Kidney glomerular epithelial cell (primary cell): ENCODE data around the gene TRAP1.
"Not testable (repeated sequence)": the region's sequence is repeated elsewhere in the genome, so short reads cannot be mapped to it uniquely, and the experiment has no call there.

Source experiments
- DNase-seq: peaks from one replicate; lab custom pipeline; 2025; lab: John Stamatoyannopoulos, UW

The TRAP1 gene

GRCh38 chr16:3611146-3611975 lies 106.0 kb downstream of the TRAP1 start, which contains the start of gene SLX4:
Gene SLX4 (minus strand): TSS chr16:3611606. CDS start chr16:3608964, 2,642 bp downstream.
- DNase-seq, result peak; percentile 94

- peak; percentile 19 for DNase-seq
These were observed 106.6 kb downstream of the TRAP1 start for GRCh38 chr16:3610698-3611145.

- no peak for DNase-seq
These were observed 107.2 kb downstream of the TRAP1 start for GRCh38 chr16:3609895-3610697.

GRCh38 chr16:3608976-3609375 lies 108.3 kb downstream of the TRAP1 start:
- DNase-seq, result not testable (repeated sequence)

- no peak for DNase-seq
These were observed 109.3 kb downstream of the TRAP1 start for GRCh38 chr16:3608069-3608468.
